K562 (cell line): ENCODE measurements around the gene ABCC11. TPM values are rescaled to one million over a fixed set of nuclear protein-coding genes. Genes with fewer than 3 reads are reported as not detected.
A peak's percentile ranks its signal among the peaks of the same experiment; 100 is the strongest.

ENCODE experiments used
- ARHGAP35 ChIP-seq: fragments of 450-650 bp; IDR thresholded peaks from 2 replicates; pipeline ENCODE4 v1.6.1; 2018; ENCODE audit not compliant: partially characterized antibody
- ATF4 ChIP-seq: fragments of 450-650 bp; formaldehyde crosslinking; IDR thresholded peaks from 2 replicates; pipeline ENCODE4 v1.4.0; 2022; ENCODE audit warnings: mild to moderate bottlenecking, moderate library complexity
- EHMT2 ChIP-seq: fragments of 450-650 bp; IDR thresholded peaks from 2 replicates; pipeline ENCODE4 v1.6.1; 2018; ENCODE audit warnings: antibody characterized with exemption
- FOS ChIP-seq: IDR thresholded peaks from 3 replicates; pipeline ENCODE4 v1.6.1; 2011; ENCODE audit not compliant: insufficient read length; ENCODE audit errors: extremely low read depth
- HDAC1 ChIP-seq, 2 experiments: fragments of 450-650 bp; IDR thresholded peaks; 2 replicates each; pipeline ENCODE4 v1.6.1; 2016 to 2017; ENCODE audit warnings: inconsistent platforms in 1 of 2, mild to moderate bottlenecking in 1 of 2, moderate library complexity in 1 of 2
- HNRNPLL ChIP-seq: fragments of 200-400 bp; formaldehyde crosslinking; IDR thresholded peaks from 2 replicates; pipeline ENCODE4 v1.6.1; 2017; ENCODE audit warnings: low read length, low read depth, mild to moderate bottlenecking; ENCODE audit not compliant: poor library complexity, severe bottlenecking
- JUN ChIP-seq, 2 experiments: sonication (generic) in 1 of 2; formaldehyde crosslinking in 1 of 2; IDR thresholded peaks; 2 replicates each; pipeline versions ENCODE4 v1.6.1 to v1.8.0; 2012 to 2022; ENCODE audit warnings: borderline replicate concordance in 2 of 2, mild to moderate bottlenecking in 2 of 2, improper control_type of control experiment in 1 of 2, low read depth in 1 of 2, low read length in 1 of 2, missing genetic modification reagents in 1 of 2
- MAFK ChIP-seq: IDR thresholded peaks from 2 replicates; pipeline ENCODE4 v1.6.1; 2011; ENCODE audit warnings: low read length, improper control_type of control experiment
- MBD2 ChIP-seq: sonication (generic); IDR thresholded peaks from 2 replicates; pipeline ENCODE4 v1.6.1; 2016; ENCODE audit warnings: low read depth, borderline replicate concordance
- NBN ChIP-seq: fragments of 450-650 bp; IDR thresholded peaks from 2 replicates; pipeline ENCODE4 v1.6.1; 2016; ENCODE audit warnings: low read depth, mild to moderate bottlenecking
- PTTG1 ChIP-seq: fragments of 450-650 bp; IDR thresholded peaks from 2 replicates; pipeline ENCODE4 v1.6.1; 2016; ENCODE audit warnings: low read depth, mild to moderate bottlenecking, missing genetic modification characterization, missing compliant biosample characterization
- RBM17 ChIP-seq: fragments of 200-400 bp; formaldehyde crosslinking; IDR thresholded peaks from 2 replicates; pipeline ENCODE4 v1.6.1; 2017; ENCODE audit warnings: low read depth, mild to moderate bottlenecking, low read length, borderline replicate concordance
- RCOR1 ChIP-seq, 2 experiments: IDR thresholded peaks; 2 replicates each; pipeline ENCODE4 v1.6.1; 2012; ENCODE audit warnings: low read depth in 2 of 2, low read length in 2 of 2, borderline replicate concordance in 1 of 2, improper control_type of control experiment in 1 of 2
- SMARCE1 ChIP-seq: fragments of 450-650 bp; IDR thresholded peaks from 2 replicates; pipeline ENCODE4 v1.7.1; 2016; ENCODE audit warnings: mild to moderate bottlenecking
- TAF7 ChIP-seq: fragments of 450-650 bp; IDR thresholded peaks from 2 replicates; pipeline ENCODE4 v1.6.1; 2016; ENCODE audit warnings: missing genetic modification characterization, missing compliant biosample characterization
- TEAD1 ChIP-seq, 2 experiments: fragments of 450-650 bp in 1 of 2; sonication (generic) in 1 of 2; formaldehyde crosslinking; IDR thresholded peaks; 2 replicates each; pipeline versions ENCODE4 v1.4.0 to v1.8.0; 2020 to 2022; ENCODE audit warnings: mild to moderate bottlenecking in 2 of 2, missing genetic modification reagents in 1 of 2
- ZBED1 ChIP-seq: IDR thresholded peaks from 2 replicates; pipeline ENCODE4 v1.6.1; 2014
- ZBTB2 ChIP-seq: fragments of 450-650 bp; IDR thresholded peaks from 2 replicates; pipeline ENCODE4 v1.6.1; 2016; ENCODE audit warnings: antibody characterized with exemption
- polyA plus RNA-seq, 8 experiments: library from polyadenylated mRNA; depleted of rRNA in 4 of 8; stranded (reverse) in 5 of 8; unstranded in 3 of 8; fragments of >200 nt; fragmentation: Nextera tagmentation in 2 of 8; fragmentation: Illumina TruSeq in 1 of 8; extraction: Ambion mirVana in 2 of 8; extraction: Trizol in 1 of 8; gene quantifications; 2 replicates each; pipeline versions ENCODE4 v1.2.1 to v1.2.3, GENCODE V29; 2011 to 2014; ENCODE audit warnings: inconsistent platforms in 1 of 8, missing spikeins in 1 of 8
- total RNA-seq, 7 experiments: library from RNA; depleted of rRNA in 6 of 7; stranded (reverse); fragments of >200 nt in 6 of 7; fragmentation: Illumina TruSeq in 2 of 7; extraction: Trizol in 2 of 7; gene quantifications; 2 replicates each; pipeline versions ENCODE4 v1.2.1 to v1.2.3, GENCODE V29; 2011 to 2021; ENCODE audit warnings: low replicate concordance in 1 of 7
- TF ChIP-seq, protein P1 (sequence below): fragments of 450-650 bp; formaldehyde crosslinking; IDR thresholded peaks from 2 replicates; pipeline ENCODE4 v1.4.0; 2020; ENCODE audit warnings: mild to moderate bottlenecking, moderate library complexity
- TF ChIP-seq, protein P2 (sequence below): IDR thresholded peaks from 2 replicates; pipeline ENCODE4 v1.6.1; 2014; ENCODE audit warnings: antibody characterized with exemption
- TF ChIP-seq, protein P3 (sequence below): sonication (generic); formaldehyde crosslinking; IDR thresholded peaks from 2 replicates; pipeline ENCODE4 v1.8.1; 2023; ENCODE audit warnings: mild to moderate bottlenecking, missing genetic modification reagents, moderate library complexity

ABCC11 gene
- total and polyA plus RNA-seq, 9 of the 15 experiments (the other 6 are each of a cell fraction or from before 2014, with no cell fraction given) = 0.04 to 0.14 (median 0.04) TPM; not detected in 6

GRCh38 chr16:48123104-48123788, 124.1 kb downstream of the ABCC11 start (continued):
- TF ChIP-seq RBM17 (no peak), ZBTB2 (no peak), ZBED1 (no peak), ATF4 (CRISPR knock-in tag) (no peak), TEAD1 (CRISPR knock-in tag; IDR thresholded peaks at IDR 0.05) (no peak), PTTG1 (no peak), HNRNPLL (no peak), JUN (IDR thresholded peaks at IDR 0.05; ENCODE audit: borderline replicate concordance, low read depth, low read length) (peak; percentile 92), JUN (CRISPR knock-in tag; IDR thresholded peaks at IDR 0.05; ENCODE audit: borderline replicate concordance) (no peak), TAF7 (tag) (no peak), MAFK (peak; percentile 94), MBD2 (no peak), RCOR1 (IDR thresholded peaks at IDR 0.05; ENCODE audit: borderline replicate concordance in 1 of 2, low read depth in 2 of 2, low read length in 2 of 2) (peak in 1 of 2 experiments; percentile 69; a peak in 1 of 4 replicates), ARHGAP35 (no peak), EHMT2 (0 out of 2 replicates have a peak, but pooled peaks have one; percentile 21), SMARCE1 (peak; percentile 57; the same call in 1 of the 2 replicates), NBN (no peak), HDAC1 (IDR thresholded peaks at IDR 0.05) (no peak), FOS (peak; percentile 65)
- TF ChIP-seq, protein P1, sequence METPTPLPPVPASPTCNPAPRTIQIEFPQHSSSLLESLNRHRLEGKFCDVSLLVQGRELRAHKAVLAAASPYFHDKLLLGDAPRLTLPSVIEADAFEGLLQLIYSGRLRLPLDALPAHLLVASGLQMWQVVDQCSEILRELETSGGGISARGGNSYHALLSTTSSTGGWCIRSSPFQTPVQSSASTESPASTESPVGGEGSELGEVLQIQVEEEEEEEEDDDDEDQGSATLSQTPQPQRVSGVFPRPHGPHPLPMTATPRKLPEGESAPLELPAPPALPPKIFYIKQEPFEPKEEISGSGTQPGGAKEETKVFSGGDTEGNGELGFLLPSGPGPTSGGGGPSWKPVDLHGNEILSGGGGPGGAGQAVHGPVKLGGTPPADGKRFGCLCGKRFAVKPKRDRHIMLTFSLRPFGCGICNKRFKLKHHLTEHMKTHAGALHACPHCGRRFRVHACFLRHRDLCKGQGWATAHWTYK (CRISPR knock-in tag) = no peak
- TF ChIP-seq, protein P2, sequence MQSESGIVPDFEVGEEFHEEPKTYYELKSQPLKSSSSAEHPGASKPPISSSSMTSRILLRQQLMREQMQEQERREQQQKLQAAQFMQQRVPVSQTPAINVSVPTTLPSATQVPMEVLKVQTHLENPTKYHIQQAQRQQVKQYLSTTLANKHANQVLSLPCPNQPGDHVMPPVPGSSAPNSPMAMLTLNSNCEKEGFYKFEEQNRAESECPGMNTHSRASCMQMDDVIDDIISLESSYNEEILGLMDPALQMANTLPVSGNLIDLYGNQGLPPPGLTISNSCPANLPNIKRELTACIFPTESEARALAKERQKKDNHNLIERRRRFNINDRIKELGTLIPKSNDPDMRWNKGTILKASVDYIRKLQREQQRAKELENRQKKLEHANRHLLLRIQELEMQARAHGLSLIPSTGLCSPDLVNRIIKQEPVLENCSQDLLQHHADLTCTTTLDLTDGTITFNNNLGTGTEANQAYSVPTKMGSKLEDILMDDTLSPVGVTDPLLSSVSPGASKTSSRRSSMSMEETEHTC = no peak
- TF ChIP-seq, protein P3, sequence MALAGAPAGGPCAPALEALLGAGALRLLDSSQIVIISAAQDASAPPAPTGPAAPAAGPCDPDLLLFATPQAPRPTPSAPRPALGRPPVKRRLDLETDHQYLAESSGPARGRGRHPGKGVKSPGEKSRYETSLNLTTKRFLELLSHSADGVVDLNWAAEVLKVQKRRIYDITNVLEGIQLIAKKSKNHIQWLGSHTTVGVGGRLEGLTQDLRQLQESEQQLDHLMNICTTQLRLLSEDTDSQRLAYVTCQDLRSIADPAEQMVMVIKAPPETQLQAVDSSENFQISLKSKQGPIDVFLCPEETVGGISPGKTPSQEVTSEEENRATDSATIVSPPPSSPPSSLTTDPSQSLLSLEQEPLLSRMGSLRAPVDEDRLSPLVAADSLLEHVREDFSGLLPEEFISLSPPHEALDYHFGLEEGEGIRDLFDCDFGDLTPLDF (CRISPR knock-in tag) = no peak
